T-helper 17 cell (primary cell): ENCODE data around the gene VPS13A. TPM values are rescaled to one million over a fixed set of nuclear protein-coding genes. Genes with fewer than 3 reads are reported as not detected.
A peak's percentile ranks its signal among the peaks of the same experiment; 100 is the strongest.

Experiments used
- ATAC-seq: fragments of 150-1000 bp; cut with Tn5 transposase; 2 replicates; pipeline ENCODE4 v1.10.0; 2021; ENCODE audit warnings: mild to moderate bottlenecking, moderate library complexity
- DNase-seq, 3 donors: peaks; one replicate each; pipeline versions ENCODE4 v3.0.0 to v3.0.0-alpha.2; 2020 to 2021
- H3K9me3 ChIP-seq: one replicate; pipeline ENCODE4 v1.7.0; 2013; ENCODE audit warnings: low read length, mild to moderate bottlenecking; ENCODE audit not compliant: control insufficient read depth, poor library complexity, severe bottlenecking
- H3K27ac Mint-ChIP-seq: one replicate; pipeline ENCODE4 v1.8.0; 2022; ENCODE audit warnings: mild to moderate bottlenecking, moderate library complexity, mixed read lengths
- H3K27me3 Mint-ChIP-seq: one replicate; pipeline ENCODE4 v1.8.0; 2022; ENCODE audit warnings: mixed read lengths
- H3K36me3 Mint-ChIP-seq: one replicate; pipeline ENCODE4 v1.8.0; 2022; ENCODE audit warnings: low read depth, mixed read lengths
- H3K4me1 Mint-ChIP-seq: one replicate; pipeline ENCODE4 v1.8.0; 2022; ENCODE audit warnings: mild to moderate bottlenecking, mixed read lengths
- H3K4me3 Mint-ChIP-seq: one replicate; pipeline ENCODE4 v1.8.0; 2022; ENCODE audit warnings: mild to moderate bottlenecking, moderate library complexity, mixed read lengths
- total RNA-seq, 4 donors: library from RNA in 2 of 4; stranded (reverse) in 2 of 4; gene quantifications; one replicate each; pipeline ENCODE4 v1.2.3 and lab custom pipeline; 2022 to 2026

The VPS13A gene
- total RNA-seq, 2 donors from 2014 or later, result 43.8 to 61.9 TPM

DNA sequence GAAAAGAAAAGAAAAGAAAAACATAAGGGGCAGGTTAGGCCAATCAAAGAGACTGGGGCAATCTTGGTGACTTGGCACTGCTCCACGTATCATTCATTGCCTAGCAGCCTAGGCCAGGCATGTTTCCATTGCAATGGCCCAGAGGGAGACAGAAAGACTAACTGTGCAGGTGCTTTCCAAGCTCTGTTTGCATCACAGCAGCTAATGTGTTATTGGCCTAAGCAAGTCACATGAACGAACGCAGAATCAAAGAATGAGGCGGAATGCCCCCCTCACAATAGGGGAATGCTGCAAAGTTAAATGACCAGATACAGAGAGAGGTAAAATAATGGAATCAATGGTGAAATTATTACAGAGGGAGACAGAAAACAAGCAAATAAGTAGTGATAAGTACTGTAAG is 11.1 kb upstream of the VPS13A start:
- no peak overlapping the region for H3K4me3 Mint-ChIP-seq
- peaks cover 6% of the 10 kb centered on the region for H3K4me1 Mint-ChIP-seq
- DNase-seq, result no peak
- peaks cover 3% of the 10 kb centered on the region for H3K27me3 Mint-ChIP-seq
- no peaks in the 10 kb centered on the region for H3K9me3 ChIP-seq
- peak overlapping the region; percentile 43 for H3K27ac Mint-ChIP-seq
- peaks cover 1% of the 10 kb centered on the region for H3K36me3 Mint-ChIP-seq
- ATAC-seq, result no peak

DNA sequence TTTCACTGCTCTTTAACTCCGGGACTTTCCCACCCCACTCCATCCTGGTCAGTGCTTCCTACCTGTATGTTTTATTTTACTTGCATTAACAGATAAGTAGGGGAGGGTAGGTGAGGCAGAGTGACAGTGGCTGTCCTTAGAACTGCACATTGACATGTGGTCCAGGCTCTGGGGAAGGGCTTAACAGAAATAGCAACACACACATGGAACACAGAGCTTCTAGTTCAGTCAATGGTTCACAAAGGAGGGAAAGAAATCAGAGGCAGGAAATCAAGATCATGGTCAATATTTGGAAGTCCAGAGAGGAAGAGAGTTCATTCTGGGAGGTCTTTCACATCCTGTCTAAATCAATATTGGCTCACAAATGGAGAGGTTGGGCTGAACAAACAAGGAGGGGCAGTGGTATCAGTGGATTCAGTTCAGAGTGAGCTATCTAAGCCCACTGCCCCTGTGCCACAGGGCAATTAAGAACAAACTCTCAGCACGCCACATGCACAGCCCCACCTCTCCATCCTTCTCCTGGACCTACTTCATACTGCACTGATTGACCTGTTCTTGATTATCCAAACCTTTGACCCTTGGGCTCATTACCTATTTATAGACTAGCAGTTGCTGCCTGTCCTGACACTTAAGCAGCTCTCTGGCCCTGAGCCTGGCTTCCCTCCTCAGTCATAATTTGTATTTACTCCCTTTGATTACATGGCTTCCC is 6.2 kb upstream of the VPS13A start:
- Mint-ChIP-seq H3K4me3 (no peak overlapping the region), H3K36me3 (no peaks in the 10 kb centered on the region), H3K27me3 (no peaks in the 10 kb centered on the region), H3K27ac (no peak overlapping the region), H3K4me1 (peaks cover 10% of the 10 kb centered on the region)
- ATAC-seq, result no peak
- H3K9me3 ChIP-seq, result no peaks in the 10 kb centered on the region
- no peak for DNase-seq

DNA sequence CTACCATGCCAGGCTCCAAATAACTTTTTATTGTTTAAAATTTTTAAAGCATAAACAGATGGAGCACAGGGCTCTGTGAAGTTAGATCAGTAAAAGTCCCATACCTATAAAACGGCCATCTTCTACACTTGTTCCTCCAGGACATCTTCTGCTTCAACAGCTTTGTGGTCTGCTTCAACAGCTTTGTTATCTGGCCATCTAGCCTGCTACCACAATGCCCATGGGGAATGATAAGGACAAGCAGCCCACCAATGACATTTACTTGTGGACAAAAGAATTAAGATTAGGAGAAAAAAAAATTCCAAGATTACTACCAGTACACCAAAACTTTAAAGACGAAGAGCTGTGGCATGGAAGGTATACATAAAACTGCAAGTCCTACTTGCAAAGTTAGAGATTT is 2.2 kb upstream of the VPS13A start:
- Mint-ChIP-seq H3K27ac (no peak overlapping the region), H3K4me1 (peaks cover 29% of the 10 kb centered on the region), H3K36me3 (no peaks in the 10 kb centered on the region), H3K4me3 (no peak overlapping the region), H3K27me3 (no peaks in the 10 kb centered on the region)
- DNase-seq (no peak), ATAC-seq (no peak)
- H3K9me3 ChIP-seq, result no peaks in the 10 kb centered on the region

DNA sequence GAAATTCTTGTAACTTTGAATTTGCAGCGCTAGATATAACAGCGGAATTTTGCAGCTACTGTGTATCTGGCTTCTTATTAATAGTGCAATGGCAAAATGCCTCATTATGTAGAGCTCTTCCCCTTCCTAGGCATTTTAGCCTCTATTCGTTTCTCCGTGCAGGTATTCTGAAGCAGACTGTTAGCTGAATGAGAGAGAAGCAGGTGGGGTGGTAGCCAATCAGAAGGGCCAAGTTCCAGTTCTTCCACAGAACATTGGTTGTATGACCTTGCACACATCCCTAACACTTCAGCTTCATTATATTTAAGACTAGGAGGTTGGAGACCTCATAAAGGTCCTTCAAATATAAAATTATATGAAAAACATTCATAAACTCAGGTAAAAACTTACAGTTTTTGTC is 1.2 kb upstream of the VPS13A start:
- Mint-ChIP-seq H3K4me1 (peaks cover 26% of the 10 kb centered on the region), H3K36me3 (no peaks in the 10 kb centered on the region), H3K27me3 (no peaks in the 10 kb centered on the region), H3K4me3 (no peak overlapping the region), H3K27ac (peak overlapping the region; percentile 94)
- no peak for DNase-seq
- no peak for ATAC-seq
- no peaks in the 10 kb centered on the region for H3K9me3 ChIP-seq

DNA sequence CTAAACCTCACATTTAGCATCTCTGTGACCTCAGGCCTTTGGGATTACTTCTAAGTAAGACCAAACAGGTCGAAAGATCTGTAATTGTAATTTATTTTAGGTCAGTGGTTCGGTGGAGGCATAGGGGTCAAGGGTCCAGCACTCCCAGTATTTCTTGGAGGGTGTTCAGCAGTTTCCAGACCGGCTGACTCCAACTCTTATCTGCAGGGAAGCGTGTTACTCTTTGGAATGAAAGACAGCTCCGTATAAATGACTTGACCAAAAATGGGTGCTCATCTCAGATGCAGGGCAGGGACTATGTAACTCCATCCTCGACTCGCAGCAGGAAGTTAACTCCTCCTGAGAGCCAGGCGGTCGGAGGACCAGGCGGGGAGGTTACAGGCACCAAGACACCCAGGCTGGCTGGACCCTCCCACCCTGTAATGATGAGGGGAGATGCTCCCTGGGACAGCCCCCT is 620 bp upstream of the VPS13A start:
- no peaks in the 10 kb centered on the region for H3K27me3 Mint-ChIP-seq
- peak overlapping the region; percentile 97 for H3K4me3 Mint-ChIP-seq
- ATAC-seq, result no peak

DNA sequence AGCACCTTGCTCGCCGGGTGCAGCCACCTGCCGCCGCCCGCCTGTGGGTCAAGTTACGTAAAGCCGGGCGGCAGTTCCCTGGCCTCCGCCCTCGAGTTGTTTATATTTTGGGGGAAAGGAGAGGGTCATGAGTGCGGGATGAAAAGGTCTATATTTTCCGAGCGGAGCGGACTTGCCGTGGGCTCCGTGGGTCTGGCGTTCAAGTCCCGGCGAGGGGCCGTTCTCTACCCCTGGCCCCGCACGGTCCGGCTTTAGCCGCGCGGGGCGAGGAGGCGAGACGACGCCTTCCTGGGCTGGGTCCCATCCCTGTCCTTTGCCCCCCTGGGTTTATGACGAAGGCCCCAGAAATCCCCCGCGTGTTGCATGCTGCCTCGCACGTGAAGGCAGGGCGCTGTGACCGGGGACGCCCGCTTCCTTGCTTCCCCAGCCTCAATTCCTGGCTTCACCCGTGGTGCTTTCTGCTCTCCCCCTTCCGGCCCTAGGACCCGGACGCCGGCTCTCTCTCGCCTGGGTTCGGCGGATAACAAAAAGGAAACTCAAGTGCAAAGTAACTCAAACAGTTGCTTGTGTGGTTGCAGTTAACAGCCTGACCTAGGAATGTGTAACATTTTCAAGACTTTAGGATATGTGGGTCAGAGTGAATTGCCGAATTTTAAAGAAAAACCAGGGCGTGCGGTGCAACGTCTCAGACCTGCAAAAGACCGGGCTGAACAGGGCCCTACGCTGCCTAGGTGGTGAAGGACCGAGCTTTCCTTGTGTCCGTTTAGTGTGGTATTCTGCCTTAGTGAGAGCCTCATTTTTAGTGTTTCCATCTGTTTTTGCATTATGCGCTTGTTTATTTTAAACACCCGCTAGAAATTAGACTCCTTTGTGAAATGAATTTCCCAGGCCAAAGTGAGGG is 810 bp downstream of the VPS13A start:
- peaks cover 29% of the 10 kb centered on the region for H3K4me1 Mint-ChIP-seq
- no peaks in the 10 kb centered on the region for H3K9me3 ChIP-seq
- DNase-seq, result peak; percentile 37 to 58 (median 49)
- H3K36me3 Mint-ChIP-seq, result no peaks in the 10 kb centered on the region
- H3K4me3 Mint-ChIP-seq, result peak overlapping the region; percentile 97
- peak overlapping the region; percentile 94 for H3K27ac Mint-ChIP-seq
- ATAC-seq, result peak; percentile 24
- H3K27me3 Mint-ChIP-seq, result no peaks in the 10 kb centered on the region

More for the DNA sequence above, 620 bp upstream of the VPS13A start:
- H3K36me3 Mint-ChIP-seq, result no peaks in the 10 kb centered on the region
- no peaks in the 10 kb centered on the region for H3K9me3 ChIP-seq
- peaks cover 26% of the 10 kb centered on the region for H3K4me1 Mint-ChIP-seq
- no peak for DNase-seq
- H3K27ac Mint-ChIP-seq, result peak overlapping the region; percentile 94

DNA sequence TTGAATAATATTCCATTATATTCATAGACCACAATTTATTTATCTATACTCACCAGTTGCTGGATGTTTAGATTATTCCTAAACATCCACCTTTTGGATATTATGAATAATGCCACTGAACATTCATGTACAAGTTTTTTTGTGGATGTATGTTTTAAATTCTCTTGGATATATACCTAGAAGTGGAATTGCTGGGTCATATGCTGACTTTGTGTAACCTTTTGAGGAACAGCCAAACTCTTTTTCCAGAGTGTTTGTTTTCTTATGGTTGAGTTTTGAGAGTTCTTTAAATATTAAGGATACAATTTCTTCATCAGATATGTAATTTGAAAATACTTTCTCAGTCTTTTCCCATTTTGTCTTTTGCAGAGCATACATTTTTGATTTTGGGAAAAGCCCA is 2.7 kb downstream of the VPS13A start:
- Mint-ChIP-seq H3K27ac (peak overlapping the region; percentile 94), H3K4me1 (peaks cover 35% of the 10 kb centered on the region), H3K36me3 (no peaks in the 10 kb centered on the region), H3K27me3 (no peaks in the 10 kb centered on the region), H3K4me3 (peak overlapping the region; percentile 97)
- no peaks in the 10 kb centered on the region for H3K9me3 ChIP-seq
- DNase-seq (no peak), ATAC-seq (no peak)

DNA sequence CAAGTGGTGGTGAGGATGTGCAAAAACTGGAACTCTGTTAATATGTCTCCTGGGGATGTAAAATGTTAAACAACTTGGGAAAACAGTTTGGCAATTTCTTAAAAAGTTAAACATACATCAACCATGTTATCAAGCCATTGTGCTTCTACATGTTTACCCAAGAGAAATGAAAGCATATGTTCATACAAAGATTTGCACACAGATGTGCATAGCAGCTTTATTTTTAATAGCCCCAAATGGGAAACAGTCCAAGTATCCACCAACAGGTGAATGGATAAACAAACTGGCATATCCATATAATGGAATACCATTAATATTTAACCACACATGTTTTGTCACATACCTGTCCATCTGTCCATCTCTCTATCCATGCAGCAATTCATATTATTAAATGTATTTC is 6.2 kb downstream of the VPS13A start:
- H3K9me3 ChIP-seq, result no peaks in the 10 kb centered on the region
- Mint-ChIP-seq H3K4me1 (peaks cover 25% of the 10 kb centered on the region), H3K27ac (no peak overlapping the region), H3K4me3 (no peak overlapping the region), H3K36me3 (no peaks in the 10 kb centered on the region), H3K27me3 (no peaks in the 10 kb centered on the region)
- no peak for ATAC-seq
- DNase-seq, result no peak

DNA sequence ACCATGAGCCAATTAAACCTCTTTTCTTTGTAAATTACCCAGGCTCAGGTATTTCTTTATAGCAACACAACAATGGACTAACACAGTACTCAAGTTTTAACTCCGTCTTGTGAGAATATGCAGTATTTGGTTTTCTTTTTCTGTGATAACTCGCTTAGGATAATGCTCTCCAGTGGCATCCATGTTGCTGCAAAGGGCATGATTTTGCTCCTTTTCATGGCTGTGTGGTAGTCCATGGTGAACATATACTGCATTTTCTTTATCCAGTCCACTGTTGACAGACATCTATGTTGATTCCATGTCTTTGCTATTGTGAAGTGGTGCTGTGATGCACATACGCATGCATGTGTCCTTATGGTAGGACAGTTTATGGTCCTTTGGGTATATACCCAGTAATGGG is 10.9 kb downstream of the VPS13A start:
- ATAC-seq (no peak), DNase-seq (no peak)
- no peaks in the 10 kb centered on the region for H3K27me3 Mint-ChIP-seq
- H3K9me3 ChIP-seq, result no peaks in the 10 kb centered on the region
- peaks cover 31% of the 10 kb centered on the region for H3K4me1 Mint-ChIP-seq
- no peaks in the 10 kb centered on the region for H3K36me3 Mint-ChIP-seq
- no peak overlapping the region for H3K4me3 Mint-ChIP-seq
- no peak overlapping the region for H3K27ac Mint-ChIP-seq

DNA sequence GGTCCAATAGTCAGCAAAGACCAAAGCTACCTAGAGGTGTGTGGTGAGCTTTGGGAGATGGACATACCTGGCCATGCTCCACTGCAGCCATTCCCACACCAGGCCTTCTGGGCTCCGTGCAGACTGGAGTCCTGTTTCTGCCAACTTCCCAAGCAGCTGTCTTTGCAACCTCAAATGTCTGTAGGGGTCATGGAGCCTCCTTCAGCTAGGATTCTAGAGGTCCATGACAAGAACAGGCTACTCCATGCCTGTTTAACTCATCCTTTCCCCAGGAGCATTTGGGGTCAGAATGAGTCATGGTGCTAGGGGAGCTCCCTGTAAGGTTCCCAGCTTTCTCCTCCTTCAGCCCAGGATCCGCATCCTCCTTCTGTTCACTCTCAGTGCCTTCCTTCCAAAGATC is 17.1 kb downstream of the VPS13A start:
- peaks cover 2% of the 10 kb centered on the region for H3K36me3 Mint-ChIP-seq

DNA sequence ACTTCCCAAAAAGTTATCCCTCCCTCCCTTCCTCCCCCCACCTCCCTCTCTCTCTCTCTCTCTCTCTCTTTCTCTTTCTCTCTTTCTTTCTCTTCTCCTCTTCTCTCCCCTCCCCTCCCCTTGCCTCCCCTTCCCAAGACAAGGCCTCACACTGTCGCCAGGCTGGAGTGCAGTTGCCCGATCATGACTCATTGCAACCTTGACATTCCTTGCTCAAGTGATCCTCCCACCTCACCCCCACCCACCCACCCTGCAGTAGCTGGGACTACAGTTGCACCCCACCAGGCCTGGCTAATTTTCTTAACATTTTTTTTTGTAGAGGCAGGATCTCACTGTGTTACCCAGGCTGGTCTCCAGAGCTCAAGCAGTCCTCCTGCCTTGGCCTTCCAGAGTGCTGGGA is 32.8 kb downstream of the VPS13A start:
- Mint-ChIP-seq H3K27me3 (no peaks in the 10 kb centered on the region), H3K4me3 (no peak overlapping the region), H3K27ac (no peak overlapping the region), H3K4me1 (peaks cover 3% of the 10 kb centered on the region), H3K36me3 (peaks cover 3% of the 10 kb centered on the region)
- DNase-seq (no peak), ATAC-seq (no peak)
- H3K9me3 ChIP-seq, result no peaks in the 10 kb centered on the region

More for the DNA sequence above, 17.1 kb downstream of the VPS13A start:
- no peak overlapping the region for H3K27ac Mint-ChIP-seq
- ATAC-seq, result no peak
- no peak overlapping the region for H3K4me3 Mint-ChIP-seq
- no peaks in the 10 kb centered on the region for H3K27me3 Mint-ChIP-seq
- H3K9me3 ChIP-seq, result no peaks in the 10 kb centered on the region
- peaks cover 46% of the 10 kb centered on the region for H3K4me1 Mint-ChIP-seq
- no peak for DNase-seq

DNA sequence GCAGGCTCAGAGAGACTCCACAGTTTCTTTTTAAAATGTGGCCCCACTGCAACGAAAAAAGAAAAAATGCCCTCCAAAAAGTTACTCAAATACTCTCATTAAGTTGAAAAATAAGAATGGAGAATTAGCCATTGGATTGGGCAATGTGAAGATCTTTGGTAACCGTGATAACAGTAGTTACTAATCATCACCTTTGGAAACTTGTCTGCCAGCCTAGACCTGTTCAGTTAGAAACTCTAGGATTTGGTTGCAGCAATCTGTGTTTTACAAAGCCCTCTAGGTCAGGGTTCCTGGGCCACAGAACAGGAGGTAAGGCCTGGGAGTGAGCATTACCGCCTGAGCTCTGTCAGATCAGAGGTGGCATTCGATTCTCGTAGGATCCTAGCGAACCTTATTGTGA is 34.2 kb downstream of the VPS13A start:
- Mint-ChIP-seq H3K27ac (no peak overlapping the region), H3K4me1 (peaks cover 9% of the 10 kb centered on the region), H3K36me3 (peaks cover 2% of the 10 kb centered on the region), H3K27me3 (no peaks in the 10 kb centered on the region), H3K4me3 (no peak overlapping the region)
- H3K9me3 ChIP-seq, result no peaks in the 10 kb centered on the region
- no peak for ATAC-seq
- DNase-seq, result no peak

DNA sequence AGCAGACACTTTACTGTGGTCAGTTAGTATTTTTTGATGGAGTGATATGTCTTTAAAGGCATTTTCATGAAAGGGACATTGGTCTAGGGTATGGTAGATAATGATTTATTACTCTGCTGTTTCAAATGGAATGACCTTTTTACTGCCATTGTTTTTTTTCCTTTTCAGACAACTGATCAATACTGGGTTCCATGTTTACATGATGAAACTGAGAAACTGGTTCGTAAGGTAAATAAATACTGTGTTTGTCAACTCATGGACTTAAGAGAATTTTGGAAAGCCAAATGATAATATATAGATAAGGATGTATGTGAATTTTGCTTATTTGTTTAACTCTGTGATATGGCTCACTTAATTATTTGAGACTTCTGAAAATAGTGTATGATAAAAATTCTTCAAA is 35.5 kb downstream of the VPS13A start:
- peaks cover 9% of the 10 kb centered on the region for H3K4me1 Mint-ChIP-seq
- H3K36me3 Mint-ChIP-seq, result peaks cover 5% of the 10 kb centered on the region
- H3K9me3 ChIP-seq, result no peaks in the 10 kb centered on the region
- DNase-seq (no peak), ATAC-seq (no peak)
- no peak overlapping the region for H3K4me3 Mint-ChIP-seq
- H3K27me3 Mint-ChIP-seq, result no peaks in the 10 kb centered on the region
- no peak overlapping the region for H3K27ac Mint-ChIP-seq
